Chondrocyte (in vitro differentiated cells): Measurements from ENCODE around the gene YWHAB. TPM values are rescaled to one million over a fixed set of nuclear protein-coding genes. Genes with fewer than 3 reads are reported as not detected.
"Not testable (repeated sequence)": the region's sequence is repeated elsewhere in the genome, so short reads cannot be mapped to it uniquely, and the experiment has no call there.

Source experiments
- DNase-seq: peaks from one replicate; pipeline ENCODE4 v3.0.0; 2021; ENCODE audit warnings: mixed read lengths, low spot score
- H3K27ac Mint-ChIP-seq: one replicate; pipeline ENCODE4 v1.8.0; 2021; ENCODE audit warnings: mild to moderate bottlenecking, moderate library complexity, mixed read lengths; ENCODE audit not compliant: unreplicated experiment
- H3K27me3 Mint-ChIP-seq: 2 replicates; pipeline ENCODE4 v1.8.0; 2021; ENCODE audit warnings: low read depth, mixed read lengths
- H3K36me3 Mint-ChIP-seq: 2 replicates; pipeline ENCODE4 v1.8.0; 2021; ENCODE audit warnings: low read depth, mixed read lengths
- H3K4me1 Mint-ChIP-seq: 2 replicates; pipeline ENCODE4 v1.8.0; 2021; ENCODE audit warnings: low read depth, mild to moderate bottlenecking, mixed read lengths
- H3K4me3 Mint-ChIP-seq: one replicate; pipeline ENCODE4 v1.8.0; 2021; ENCODE audit warnings: mild to moderate bottlenecking, moderate library complexity, mixed read lengths; ENCODE audit not compliant: unreplicated experiment
- H3K9me3 Mint-ChIP-seq: 2 replicates; pipeline ENCODE4 v1.8.0; 2021; ENCODE audit warnings: low read depth, mixed read lengths
- CTCF ChIP-seq: fragments of 200-600 bp; sonication (generic); IDR thresholded peaks from 2 replicates; pipeline ENCODE4 v1.5.0; 2021; ENCODE audit warnings: antibody characterized with exemption, mild to moderate bottlenecking, moderate library complexity
- total RNA-seq: library from RNA; stranded (reverse); gene quantifications from 3 replicates; pipeline ENCODE4 v1.2.1, GENCODE V29; 2021

Gene YWHAB
- total RNA-seq, 1 donor from 2014 or later = 201 TPM

- H3K36me3 Mint-ChIP-seq = no peaks in the 10 kb centered on the region
- H3K4me1 Mint-ChIP-seq = peaks cover 36% of the 10 kb centered on the region
- no peak for TF ChIP-seq CTCF
- no peak overlapping the region for H3K27ac Mint-ChIP-seq
- no peak overlapping the region for H3K4me3 Mint-ChIP-seq
- H3K27me3 Mint-ChIP-seq = peaks cover 3% of the 10 kb centered on the region
- H3K9me3 Mint-ChIP-seq = no peaks in the 10 kb centered on the region
- no peak for DNase-seq
These were observed 26.7 kb upstream of the YWHAB start for GRCh38 chr20:44858606-44859360.

GRCh38 chr20:44861531-44862006 is 23.9 kb upstream of the YWHAB start:
- H3K4me3 Mint-ChIP-seq = no peak overlapping the region
- peaks cover 39% of the 10 kb centered on the region for H3K4me1 Mint-ChIP-seq
- DNase-seq = no peak
- no peaks in the 10 kb centered on the region for H3K36me3 Mint-ChIP-seq
- no peaks in the 10 kb centered on the region for H3K9me3 Mint-ChIP-seq
- H3K27me3 Mint-ChIP-seq = peaks cover 2% of the 10 kb centered on the region
- peak overlapping the region; percentile 57 for H3K27ac Mint-ChIP-seq
- TF ChIP-seq CTCF = no peak

GRCh38 chr20:44862286-44862685 is 23.2 kb upstream of the YWHAB start:
- H3K4me3 Mint-ChIP-seq = no peak overlapping the region
- peaks cover 2% of the 10 kb centered on the region for H3K27me3 Mint-ChIP-seq
- H3K36me3 Mint-ChIP-seq = no peaks in the 10 kb centered on the region
- peak overlapping the region; percentile 8 for H3K27ac Mint-ChIP-seq
- H3K4me1 Mint-ChIP-seq = peaks cover 42% of the 10 kb centered on the region
- H3K9me3 Mint-ChIP-seq = no peaks in the 10 kb centered on the region
- DNase-seq = no peak
- TF ChIP-seq CTCF = no peak

- DNase-seq, H3K36me3 Mint-ChIP-seq, H3K9me3 Mint-ChIP-seq, H3K27ac Mint-ChIP-seq, H3K27me3 Mint-ChIP-seq, H3K4me3 Mint-ChIP-seq: not testable (repeated sequence)
- peaks cover 45% of the 10 kb centered on the region for H3K4me1 Mint-ChIP-seq
These were observed 22.0 kb upstream of the YWHAB start for GRCh38 chr20:44863365-44864084.

- peaks cover 37% of the 10 kb centered on the region for H3K4me1 Mint-ChIP-seq
- H3K36me3 Mint-ChIP-seq, H3K9me3 Mint-ChIP-seq, H3K4me3 Mint-ChIP-seq, DNase-seq, H3K27ac Mint-ChIP-seq, H3K27me3 Mint-ChIP-seq: not testable (repeated sequence)
These were observed 21.0 kb upstream of the YWHAB start for GRCh38 chr20:44864493-44864892.

GRCh38 chr20:44866703-44867335 is 18.7 kb upstream of the YWHAB start:
- Mint-ChIP-seq H3K9me3 (no peaks in the 10 kb centered on the region), H3K36me3 (peaks cover 2% of the 10 kb centered on the region), H3K4me3 (no peak overlapping the region), H3K4me1 (peaks cover 24% of the 10 kb centered on the region), H3K27me3 (peaks cover 10% of the 10 kb centered on the region), H3K27ac (no peak overlapping the region)
- no peak for TF ChIP-seq CTCF
- no peak for DNase-seq
